Astrocyte (in vitro differentiated cells and primary cell): ENCODE measurements around the gene FARS2.

Experiments
- EZH2 ChIP-seq: IDR thresholded peaks from 2 replicates; pipeline ENCODE4 v1.6.1; 2012; ENCODE audit warnings: mild to moderate bottlenecking, low read length, inconsistent platforms; ENCODE audit not compliant: insufficient read depth
- TF ChIP-seq, protein P1 (sequence below): IDR thresholded peaks from 2 replicates; pipeline ENCODE4 v1.5.1; 2011; ENCODE audit warnings: low read depth, mild to moderate bottlenecking, inconsistent platforms, low read length, moderate library complexity; ENCODE audit not compliant: insufficient read depth

DNA sequence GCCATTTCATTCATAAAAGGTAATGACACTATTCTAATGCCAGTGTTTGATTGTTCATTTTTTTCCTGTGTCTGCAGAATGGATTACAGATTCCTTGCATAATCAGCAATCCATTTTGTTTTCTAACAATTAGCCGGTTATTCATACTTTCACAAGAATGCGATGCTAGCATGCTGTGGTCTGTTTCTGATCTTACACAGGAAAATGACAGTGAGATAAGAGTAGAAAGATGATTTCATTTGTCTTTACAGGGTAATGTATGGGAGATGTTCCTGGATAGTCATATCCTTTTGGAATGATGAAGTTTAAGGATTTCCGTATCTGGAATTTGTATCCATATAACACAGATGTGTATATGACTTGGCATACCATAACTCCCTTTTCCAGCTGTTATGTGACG lies 207.3 kb downstream of the FARS2 start:
- TF ChIP-seq, protein P1, sequence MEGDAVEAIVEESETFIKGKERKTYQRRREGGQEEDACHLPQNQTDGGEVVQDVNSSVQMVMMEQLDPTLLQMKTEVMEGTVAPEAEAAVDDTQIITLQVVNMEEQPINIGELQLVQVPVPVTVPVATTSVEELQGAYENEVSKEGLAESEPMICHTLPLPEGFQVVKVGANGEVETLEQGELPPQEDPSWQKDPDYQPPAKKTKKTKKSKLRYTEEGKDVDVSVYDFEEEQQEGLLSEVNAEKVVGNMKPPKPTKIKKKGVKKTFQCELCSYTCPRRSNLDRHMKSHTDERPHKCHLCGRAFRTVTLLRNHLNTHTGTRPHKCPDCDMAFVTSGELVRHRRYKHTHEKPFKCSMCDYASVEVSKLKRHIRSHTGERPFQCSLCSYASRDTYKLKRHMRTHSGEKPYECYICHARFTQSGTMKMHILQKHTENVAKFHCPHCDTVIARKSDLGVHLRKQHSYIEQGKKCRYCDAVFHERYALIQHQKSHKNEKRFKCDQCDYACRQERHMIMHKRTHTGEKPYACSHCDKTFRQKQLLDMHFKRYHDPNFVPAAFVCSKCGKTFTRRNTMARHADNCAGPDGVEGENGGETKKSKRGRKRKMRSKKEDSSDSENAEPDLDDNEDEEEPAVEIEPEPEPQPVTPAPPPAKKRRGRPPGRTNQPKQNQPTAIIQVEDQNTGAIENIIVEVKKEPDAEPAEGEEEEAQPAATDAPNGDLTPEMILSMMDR: no peak
- TF ChIP-seq EZH2: no peak
